Fibroblast of peridontal ligament (primary cell): ENCODE measurements around the gene UBE2Z.
"Not testable (repeated sequence)": the region's sequence is repeated elsewhere in the genome, so short reads cannot be mapped to it uniquely, and the experiment has no call there.

Source experiments
- DNase-seq: peaks from one replicate; pipeline ENCODE4 v3.0.0-alpha.2; 2010; ENCODE audit errors: extremely low read depth

UBE2Z gene

GRCh38 chr17:48904428-48904827 lies 3.8 kb upstream of the UBE2Z start:
- no peak for DNase-seq

DNA sequence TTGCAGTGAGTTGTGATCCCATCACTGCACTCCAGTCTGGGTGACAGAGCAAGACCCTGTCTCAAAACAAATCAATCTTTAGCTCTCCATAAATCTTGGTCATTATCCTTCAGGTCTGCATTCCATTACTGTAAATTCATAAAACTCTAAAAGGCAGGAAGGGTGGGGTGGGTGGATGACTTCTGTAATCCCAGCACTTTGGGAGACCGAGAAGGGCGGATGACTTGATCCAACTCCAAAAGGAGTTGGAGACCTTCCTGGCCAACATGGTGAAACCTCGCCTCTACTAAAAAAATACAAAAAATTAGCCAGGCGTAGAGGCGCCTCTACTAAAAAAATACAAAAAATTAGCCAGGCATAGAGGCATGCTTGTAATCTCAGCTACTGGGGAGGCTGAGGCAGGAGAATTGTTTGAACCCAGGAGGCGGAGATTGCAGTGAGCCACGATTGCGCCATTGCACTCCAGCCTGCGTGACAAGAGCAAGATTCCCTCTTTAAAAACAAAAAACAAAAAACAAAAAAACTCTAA lies 2.2 kb upstream of the UBE2Z start:
- no peak for DNase-seq

- DNase-seq = peak; percentile 72
Observed at GRCh38 chr17:48907713-48908046, 527 bp upstream of the UBE2Z start.

DNA sequence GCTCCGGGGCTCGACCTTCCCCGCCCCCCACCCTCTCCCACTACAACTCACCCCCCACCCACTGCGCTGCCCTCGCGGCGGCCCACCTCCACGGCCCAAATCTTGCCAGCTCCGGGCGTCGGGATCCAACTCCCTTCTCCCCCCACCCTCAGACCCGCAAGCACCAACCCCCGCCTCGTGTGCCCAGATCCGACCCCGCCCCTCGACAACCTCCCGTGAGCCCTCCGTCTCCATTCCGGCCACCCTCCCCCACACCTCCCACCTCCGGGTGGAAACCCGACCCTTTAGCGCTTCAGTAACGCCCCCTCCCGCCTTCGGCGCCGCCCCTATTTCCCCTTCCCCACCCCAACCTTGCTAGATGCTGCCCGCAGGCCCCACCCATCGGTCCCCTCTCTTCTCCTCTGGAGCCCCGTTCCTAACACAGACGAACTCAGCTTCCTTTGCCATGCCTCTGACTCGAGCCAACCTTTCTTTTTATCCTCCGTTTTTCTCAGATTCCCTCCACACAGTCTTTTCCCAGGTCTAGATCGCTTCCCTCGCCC lies 717 bp downstream of the UBE2Z start:
- DNase-seq = peak; percentile 75

GRCh38 chr17:48909783-48910182 lies 1.6 kb downstream of the UBE2Z start:
- DNase-seq = no peak

DNA sequence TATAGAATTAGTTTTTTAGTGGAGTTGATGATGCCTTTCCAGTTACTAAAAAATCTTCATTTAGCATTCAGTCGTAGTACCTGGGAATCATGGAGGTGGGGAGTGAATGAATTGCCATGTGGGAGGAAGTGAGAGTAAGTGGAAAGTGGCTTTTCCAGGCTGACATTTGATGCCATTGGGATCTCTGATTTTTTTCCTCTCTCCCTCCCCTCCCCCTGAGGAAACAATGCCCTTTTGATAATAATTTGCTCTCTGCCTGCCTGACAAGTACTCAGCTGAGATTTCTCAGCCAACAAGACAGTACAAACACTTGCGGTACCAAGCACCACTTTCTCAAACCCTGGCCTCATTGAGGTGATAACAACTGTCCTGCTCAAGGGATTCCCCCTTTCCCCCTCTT lies 2.2 kb downstream of the UBE2Z start:
- DNase-seq = no peak

GRCh38 chr17:48912476-48912875 lies 4.3 kb downstream of the UBE2Z start:
- DNase-seq = no peak

- DNase-seq = peak; percentile 83
Observed at GRCh38 chr17:48915459-48916282, 7.5 kb downstream of the UBE2Z start.

DNA sequence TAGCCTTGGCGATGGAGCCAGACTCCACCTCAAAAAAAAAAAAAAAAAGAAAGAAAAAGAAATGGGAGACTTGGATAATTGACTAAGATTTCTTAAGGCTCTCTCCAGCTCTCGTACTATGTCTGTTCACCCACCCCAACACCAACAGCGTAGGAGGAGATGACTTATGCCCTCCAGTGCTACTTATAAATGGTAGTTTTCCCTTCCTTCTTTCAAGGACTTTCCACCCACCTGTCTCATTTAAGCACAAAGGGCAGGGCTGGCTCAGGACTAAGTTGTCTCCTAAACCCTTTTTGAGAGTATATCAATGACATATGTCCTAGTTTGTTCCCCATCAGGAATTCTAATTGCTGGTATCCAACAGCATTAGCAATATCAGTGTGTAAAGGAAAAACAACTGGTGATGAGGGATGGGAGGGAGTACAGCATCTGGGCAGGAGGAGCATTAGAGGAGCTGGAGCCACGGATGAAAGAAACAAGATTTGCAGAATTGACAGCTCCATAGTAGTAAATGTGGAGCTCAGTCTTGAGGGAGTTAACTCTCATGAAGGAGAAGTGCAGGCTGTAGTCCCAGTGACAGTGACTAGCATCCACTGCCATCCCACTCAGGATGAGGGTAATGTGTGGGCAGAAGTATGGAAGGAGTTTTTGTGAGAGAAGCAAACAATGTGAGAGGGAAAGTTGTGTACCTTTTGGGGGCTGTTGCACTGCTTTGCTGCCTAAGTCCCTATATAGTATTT lies 17.2 kb downstream of the UBE2Z start:
- DNase-seq = no peak

- no peak for DNase-seq
Observed at GRCh38 chr17:48925991-48926342, 17.8 kb downstream of the UBE2Z start.

- DNase-seq = no peak
Observed at GRCh38 chr17:48927978-48928745, 20.0 kb downstream of the UBE2Z start.

DNA sequence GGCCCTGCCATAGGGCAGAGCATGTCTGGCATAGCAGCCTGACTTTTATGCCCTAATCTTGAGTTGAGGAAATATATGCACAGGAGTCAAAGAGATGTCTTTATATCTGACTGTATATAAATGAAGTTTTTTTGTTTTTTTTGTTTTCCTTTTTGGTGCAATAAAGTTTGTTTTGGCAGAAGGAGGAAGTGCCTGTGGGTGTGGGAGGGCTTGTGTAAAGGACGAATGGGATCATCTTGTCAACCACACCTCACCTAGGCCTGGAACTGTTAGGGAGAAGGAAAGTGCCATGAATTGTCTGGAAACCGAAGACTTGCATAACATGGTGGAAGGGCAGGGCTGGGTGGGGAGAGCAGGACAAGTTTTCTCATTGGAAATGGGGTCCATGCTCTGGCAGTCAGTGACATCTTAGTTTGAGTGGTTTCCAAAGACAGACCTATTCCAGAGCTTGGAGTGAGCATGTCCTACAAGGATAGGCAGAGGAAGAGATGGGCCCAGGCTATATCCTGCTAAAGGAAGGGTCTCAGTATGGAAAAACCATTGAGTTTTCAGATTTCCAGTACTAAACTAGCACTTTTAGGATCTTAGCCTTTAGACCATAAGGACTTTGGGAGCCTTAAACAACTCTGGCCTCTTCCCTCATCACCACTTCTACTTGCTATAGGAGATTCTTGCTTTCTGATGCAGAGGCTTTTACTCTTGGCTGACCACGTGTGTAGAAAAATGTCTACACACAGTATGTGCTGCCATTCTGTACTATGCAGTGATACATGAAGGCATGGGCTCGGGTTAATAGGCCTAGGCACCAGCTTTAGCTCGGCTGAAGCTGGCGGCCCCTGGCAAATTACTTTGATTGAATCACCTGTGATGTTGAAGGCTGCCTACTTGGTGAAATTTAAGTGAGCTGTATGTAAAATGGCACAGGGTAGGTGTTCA lies 20.9 kb downstream of the UBE2Z start:
- DNase-seq = no peak

GRCh38 chr17:48929812-48930165 lies 21.6 kb downstream of the UBE2Z start:
- DNase-seq = no peak

GRCh38 chr17:48930435-48930873 lies 22.2 kb downstream of the UBE2Z start:
- no peak for DNase-seq

GRCh38 chr17:48933035-48933434 lies 24.8 kb downstream of the UBE2Z start:
- no peak for DNase-seq

DNA sequence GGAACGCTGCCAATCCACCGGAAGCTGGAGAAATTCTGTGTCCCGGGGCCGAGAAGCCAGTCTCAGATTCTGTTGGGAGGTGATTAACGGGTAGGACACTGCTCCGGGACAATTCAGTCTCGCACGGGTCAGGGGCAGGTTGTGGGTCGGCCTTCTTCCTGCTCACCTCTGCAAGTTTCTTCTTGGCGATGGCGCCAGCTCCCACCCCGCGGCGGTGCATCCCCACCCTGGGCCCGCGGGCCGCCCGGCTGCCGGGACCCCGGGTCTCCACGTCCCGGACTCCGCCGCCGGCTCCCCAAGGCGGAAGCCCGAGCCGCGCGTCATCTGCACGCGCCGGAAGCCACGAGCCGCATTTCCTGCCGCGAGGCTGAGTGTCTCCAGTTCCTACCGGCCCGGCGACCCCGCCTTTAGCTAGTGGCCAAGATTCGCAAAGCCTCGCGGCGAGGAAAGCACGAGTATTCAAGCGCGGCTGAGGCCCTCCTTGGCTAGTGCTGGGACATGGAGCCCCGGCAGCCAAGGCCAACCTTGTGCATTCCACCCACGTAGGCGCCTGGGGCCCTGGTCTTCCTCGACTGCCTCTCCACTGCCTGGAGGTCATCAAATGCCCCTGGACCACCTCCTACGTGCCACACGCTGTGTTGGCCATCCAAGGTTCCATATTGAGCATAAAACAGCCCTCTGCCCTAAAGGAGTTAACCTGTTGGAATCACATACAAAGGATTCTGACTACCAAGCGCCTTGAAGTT lies 36.5 kb downstream of the UBE2Z start, which contains the start of gene SNF8:
SNF8 (minus strand) TSS at position 328 of the 746 bp plus-strand sequence; CDS start at position 220, 108 bp downstream.
- peak; percentile 85 for DNase-seq

- DNase-seq = not testable (repeated sequence)
Observed at GRCh38 chr17:48945261-48945651, 37.0 kb downstream of the UBE2Z start.

DNA sequence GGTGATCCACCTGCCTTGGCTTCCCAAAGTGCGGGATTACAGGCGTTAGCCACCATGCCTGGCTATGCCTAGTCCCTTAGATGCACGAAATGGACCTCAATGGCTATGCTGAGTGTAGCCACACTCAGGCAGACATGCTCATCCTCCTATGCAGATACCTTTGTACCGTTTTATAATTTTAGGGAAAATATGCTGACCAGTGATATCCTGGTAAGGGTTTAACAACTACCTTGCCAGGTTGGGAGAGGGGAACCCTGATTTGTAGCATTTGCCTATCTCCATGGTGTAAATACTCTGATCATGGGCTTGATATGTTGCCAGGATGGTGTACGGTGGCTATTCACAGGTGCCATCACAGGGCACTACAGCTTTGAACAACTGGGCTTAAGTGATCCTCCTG lies 43.4 kb downstream of the UBE2Z start:
- no peak for DNase-seq

- no peak for DNase-seq
Observed at GRCh38 chr17:48952904-48953303, 44.7 kb downstream of the UBE2Z start.

- DNase-seq = peak; percentile 36
Observed at GRCh38 chr17:48954300-48954755, 46.1 kb downstream of the UBE2Z start.
